GM18505 (cell line): ENCODE data around the gene PVRIG.
"Not testable (repeated sequence)": the region's sequence is repeated elsewhere in the genome, so short reads cannot be mapped to it uniquely, and the experiment has no call there.

ENCODE experiments used
- ATAC-seq: cut with Tn5 transposase; IDR thresholded peaks from one replicate; pipeline ENCODE4 v1.9.1; 2021; ENCODE audit not compliant: unreplicated experiment
- POLR2A ChIP-seq: IDR thresholded peaks from 4 replicates; pipeline ENCODE4 v1.6.1; 2011; ENCODE audit warnings: borderline replicate concordance; ENCODE audit not compliant: insufficient read depth, insufficient read length; ENCODE audit errors: extremely low read depth

The PVRIG gene

DNA sequence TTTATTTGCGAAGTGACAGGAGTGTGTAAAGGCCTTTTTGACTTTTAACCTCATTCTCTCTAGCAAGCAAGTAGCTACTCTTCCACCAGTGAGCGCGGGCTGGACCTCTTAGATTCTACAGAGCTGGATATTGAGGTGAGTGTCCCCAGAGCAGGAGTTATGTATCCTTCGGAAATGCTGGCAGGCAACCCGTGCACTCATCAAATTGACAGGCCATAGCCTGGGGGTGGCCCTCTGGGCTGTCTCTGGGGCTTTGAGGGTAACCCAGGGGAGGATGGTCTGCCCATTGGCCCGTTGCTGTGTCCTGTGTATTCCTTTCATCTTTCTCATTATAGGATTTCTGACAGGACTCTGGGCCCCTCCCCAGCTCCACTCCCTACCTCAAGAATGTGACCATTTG lies 6.1 kb upstream of the PVRIG start:
- TF ChIP-seq POLR2A, result no peak
- ATAC-seq, result no peak

- ATAC-seq, result not testable (repeated sequence)
These were observed 5.4 kb upstream of the PVRIG start for GRCh38 chr7:100214356-100214755.

GRCh38 chr7:100215895-100216294 lies 3.9 kb upstream of the PVRIG start:
- TF ChIP-seq POLR2A, result no peak
- no peak for ATAC-seq

- ATAC-seq, result peak; percentile 19
These were observed 1.8 kb upstream of the PVRIG start for GRCh38 chr7:100217934-100218333.

GRCh38 chr7:100219271-100219737 lies 445 bp upstream of the PVRIG start:
- peak; percentile 16 for TF ChIP-seq POLR2A
- no peak for ATAC-seq

DNA sequence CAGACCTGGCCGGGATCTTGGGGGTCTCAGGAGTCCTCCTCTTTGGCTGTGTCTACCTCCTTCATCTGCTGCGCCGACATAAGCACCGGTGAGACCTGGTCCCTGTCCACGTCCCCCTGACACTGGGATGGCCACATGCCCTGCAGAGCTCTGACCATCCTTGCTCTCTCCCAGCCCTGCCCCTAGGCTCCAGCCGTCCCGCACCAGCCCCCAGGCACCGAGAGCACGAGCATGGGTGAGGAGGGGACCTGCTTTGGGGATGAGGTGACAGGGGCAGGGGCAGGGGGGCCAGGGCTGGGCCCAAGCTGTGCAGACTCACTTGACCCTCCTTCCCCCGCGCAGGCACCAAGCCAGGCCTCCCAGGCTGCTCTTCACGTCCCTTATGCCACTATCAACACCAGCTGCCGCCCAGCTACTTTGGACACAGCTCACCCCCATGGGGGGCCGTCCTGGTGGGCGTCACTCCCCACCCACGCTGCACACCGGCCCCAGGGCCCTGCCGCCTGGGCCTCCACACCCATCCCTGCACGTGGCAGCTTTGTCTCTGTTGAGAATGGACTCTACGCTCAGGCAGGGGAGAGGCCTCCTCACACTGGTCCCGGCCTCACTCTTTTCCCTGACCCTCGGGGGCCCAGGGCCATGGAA lies 959 bp downstream of the PVRIG start:
- no peak for TF ChIP-seq POLR2A
- ATAC-seq, result peak; percentile 3

DNA sequence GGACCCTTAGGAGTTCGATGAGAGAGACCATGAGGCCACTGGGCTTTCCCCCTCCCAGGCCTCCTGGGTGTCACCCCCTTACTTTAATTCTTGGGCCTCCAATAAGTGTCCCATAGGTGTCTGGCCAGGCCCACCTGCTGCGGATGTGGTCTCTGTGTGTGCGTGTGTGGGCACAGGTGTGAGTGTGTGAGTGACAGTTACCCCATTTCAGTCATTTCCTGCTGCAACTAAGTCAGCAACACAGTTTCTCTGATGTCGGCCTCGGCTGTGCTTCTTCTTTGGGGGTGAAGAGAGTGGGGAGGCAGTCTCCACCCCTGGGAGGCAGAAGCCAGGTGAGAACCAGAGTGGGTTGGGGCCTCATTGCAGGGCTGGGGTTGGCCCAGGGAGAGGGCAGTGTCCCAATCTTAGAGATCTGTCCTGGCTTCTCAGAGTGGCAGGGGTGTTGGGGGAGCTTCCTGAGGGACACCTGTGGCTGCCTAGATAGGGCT lies 1.5 kb downstream of the PVRIG start:
- ATAC-seq, result peak; percentile 37
- peak; percentile 74 for TF ChIP-seq POLR2A

DNA sequence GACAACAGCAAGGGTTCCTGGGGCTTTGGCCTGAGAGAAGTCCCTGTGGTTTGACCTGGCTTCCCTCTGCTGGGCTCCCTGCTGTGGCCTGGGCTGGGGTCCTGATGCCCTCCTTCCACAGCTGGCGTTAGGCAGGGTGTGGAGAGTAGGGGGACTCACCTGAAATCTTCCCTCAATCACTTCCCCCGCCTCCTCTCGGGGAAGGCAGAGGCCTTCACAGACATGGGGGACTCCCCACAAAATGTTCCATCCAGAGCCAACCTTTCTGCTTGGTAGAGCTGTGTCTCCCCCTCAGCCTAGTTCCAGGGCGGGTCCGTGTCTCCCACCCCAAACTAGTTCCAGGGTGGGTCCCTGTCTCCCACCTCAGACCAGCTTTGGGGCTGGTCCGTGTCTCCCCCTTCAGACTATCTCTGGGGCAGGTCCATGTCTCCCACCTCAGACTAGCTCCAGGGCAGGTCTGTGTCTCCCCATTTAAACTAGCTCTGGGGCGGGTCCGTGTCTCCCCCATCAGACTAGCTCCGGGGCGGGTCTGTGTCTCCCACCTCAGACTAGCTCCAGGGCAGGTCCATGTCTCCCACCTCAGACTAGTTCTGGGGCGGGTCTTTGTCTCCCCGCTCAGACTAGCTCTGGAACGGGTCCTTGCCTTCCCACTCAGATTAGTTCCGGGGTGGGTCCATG lies 2.2 kb downstream of the PVRIG start:
- no peak for TF ChIP-seq POLR2A
- ATAC-seq, result no peak

GRCh38 chr7:100222445-100223132 lies 2.8 kb downstream of the PVRIG start:
- no peak for ATAC-seq
- TF ChIP-seq POLR2A, result peak; percentile 10

GRCh38 chr7:100223376-100223927 lies 3.7 kb downstream of the PVRIG start:
- not testable (repeated sequence) for ATAC-seq

DNA sequence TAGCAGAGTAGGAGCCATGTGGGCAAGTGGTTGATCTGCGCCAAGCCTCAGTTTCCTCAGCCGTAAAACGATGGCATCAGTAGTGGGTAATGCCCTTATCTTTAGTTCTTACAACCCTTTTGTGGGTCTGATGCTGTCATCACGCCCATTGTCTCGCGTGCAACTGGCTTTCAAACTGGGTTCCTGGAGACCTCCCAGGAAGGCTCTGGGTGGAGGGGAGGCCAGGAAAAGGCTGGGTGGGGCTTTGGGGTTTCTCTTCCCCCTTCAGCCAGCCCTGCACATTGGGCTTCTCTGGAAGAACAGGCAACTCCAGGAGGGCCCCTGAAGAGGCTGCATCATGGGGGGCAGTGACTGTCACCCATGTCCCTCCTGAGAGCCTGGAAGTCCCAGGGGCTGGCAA lies 5.1 kb downstream of the PVRIG start:
- not testable (repeated sequence) for ATAC-seq

DNA sequence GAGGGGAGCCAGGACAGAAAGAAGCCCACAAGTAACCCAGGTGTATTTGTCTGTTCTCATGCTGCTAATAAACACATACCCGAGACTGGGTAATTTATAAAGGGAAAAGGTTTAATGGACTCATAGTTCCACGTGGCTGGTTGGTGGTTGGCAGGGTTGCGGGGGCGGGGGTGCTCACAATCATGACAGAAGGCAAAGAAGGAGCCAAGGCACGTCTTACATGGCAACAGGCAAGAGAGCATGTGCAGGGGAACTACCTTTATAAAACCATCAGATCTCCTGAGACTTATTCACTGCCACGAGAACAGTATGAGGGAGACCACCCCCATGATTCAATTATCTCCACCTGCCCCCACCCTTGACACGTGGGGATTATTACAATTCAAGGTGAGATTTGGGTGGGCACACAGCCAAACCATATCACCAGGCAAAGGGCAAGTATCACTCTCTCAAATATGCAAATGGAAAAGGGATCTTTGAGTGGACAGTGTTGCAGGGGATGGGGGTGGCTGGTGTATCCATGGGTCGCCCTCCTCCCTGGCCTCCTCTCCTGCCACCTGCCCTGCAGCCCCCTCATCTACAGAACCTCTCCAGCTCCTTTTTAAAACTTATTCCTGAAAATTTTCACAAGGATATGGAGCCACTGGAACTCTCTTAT lies 15.0 kb downstream of the PVRIG start:
- not testable (repeated sequence) for ATAC-seq

DNA sequence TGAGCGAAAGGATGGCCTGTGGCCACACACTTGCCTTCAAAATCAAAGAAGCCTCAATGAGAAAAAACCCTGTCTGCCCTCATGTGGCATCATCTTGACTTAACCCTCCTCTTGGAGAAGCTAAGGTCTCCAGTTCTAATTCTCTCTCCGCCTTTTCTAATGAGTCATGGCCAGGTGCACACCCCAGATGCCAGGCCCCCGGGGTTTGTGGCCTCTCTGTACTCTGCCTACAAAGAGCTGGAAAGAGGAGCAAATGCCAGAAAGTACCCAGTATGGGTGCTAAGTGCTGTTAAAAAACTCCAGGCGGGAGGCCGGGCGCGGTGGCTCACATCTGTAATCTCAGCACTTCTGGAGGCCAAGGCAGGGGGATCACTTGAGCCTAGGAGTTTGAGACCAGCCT lies 20.2 kb downstream of the PVRIG start:
- not testable (repeated sequence) for ATAC-seq

DNA sequence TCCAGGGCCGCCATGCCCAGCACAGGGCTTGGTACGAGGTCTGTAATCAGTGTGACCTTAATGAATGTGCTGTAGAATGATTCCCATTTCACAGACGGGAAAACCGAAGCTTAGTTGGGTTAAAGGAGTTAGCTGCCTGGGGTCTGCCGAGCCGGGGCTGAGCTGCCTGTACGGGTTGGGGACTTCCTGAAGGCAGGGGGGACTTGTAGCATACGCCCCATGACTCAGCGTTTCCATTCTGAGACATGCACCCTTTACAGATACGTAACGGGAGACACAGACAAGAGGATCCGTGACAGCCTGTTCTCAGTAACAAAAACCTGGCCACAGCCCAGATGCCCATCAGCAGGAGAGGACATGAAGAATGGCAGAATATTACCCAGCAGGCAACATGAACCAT lies 23.6 kb downstream of the PVRIG start:
- ATAC-seq, result not testable (repeated sequence)

- not testable (repeated sequence) for ATAC-seq
These were observed 25.3 kb downstream of the PVRIG start for GRCh38 chr7:100244988-100245605.

DNA sequence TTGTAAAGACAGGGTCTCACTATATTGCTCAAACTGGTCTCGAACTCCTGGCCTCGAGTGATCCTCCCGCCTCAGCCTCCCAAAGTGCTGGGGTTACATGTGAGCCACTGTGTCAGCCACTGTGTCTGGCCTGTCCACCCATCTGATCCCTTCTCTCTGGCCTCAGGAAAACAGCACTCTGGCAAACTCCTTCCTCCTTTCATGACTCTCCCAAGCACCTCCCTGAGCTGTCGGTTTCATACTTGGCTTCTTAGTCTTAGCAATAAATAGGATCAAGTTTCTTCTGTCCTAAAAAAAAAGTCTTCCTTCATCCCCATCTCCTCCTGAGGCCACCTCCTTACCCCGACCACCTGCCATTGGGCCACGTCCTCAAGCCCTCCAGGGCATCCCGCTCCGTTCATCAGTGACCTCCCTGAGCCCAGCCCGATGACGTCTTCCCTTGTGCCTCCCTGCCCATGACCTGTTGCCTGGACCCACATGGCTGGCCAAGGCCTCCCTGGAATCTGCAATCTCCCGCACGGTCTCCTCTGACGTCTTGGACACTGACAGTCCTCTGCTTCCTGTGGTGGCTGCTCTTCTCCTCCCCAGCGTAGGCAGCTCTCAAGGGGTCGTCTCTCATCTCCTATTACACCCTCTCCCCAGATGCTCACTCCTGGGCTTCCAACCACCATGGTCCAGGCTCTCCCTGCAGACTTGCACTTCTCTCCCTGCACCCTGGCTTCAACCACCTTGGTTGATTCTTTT lies 26.5 kb downstream of the PVRIG start:
- not testable (repeated sequence) for ATAC-seq

GRCh38 chr7:100246865-100247137 lies 27.1 kb downstream of the PVRIG start:
- ATAC-seq, result not testable (repeated sequence)
